ENCODE measurements around the gene SLC35D1. TPM values are rescaled to one million over a fixed set of nuclear protein-coding genes. Genes with fewer than 3 reads are reported as not detected.

Gene SLC35D1
- total RNA-seq, 1 donor from 2014 or later: 3.9 TPM

- Histone ChIP-seq H2AFZ (replicated peaks) (no peak overlapping the region), H3K36me3 (no peaks in the 10 kb centered on the region), H3K4me1 (peaks cover 8% of the 10 kb centered on the region), H3K79me2 (ENCODE audit: low read depth) (no peaks in the 10 kb centered on the region), H3K9ac (no peak overlapping the region), H3F3A (ENCODE audit: low read depth) (no peaks in the 10 kb centered on the region), H3K4me3 (no peak overlapping the region), H3K9me3 (ENCODE audit: low read depth) (no peaks in the 10 kb centered on the region), H3K27ac (no peak overlapping the region), H3K4me2 (no peak overlapping the region), H4K20me1 (ENCODE audit: low read depth) (no peaks in the 10 kb centered on the region), H3K27me3 (no peaks in the 10 kb centered on the region)
- DNase-seq (ENCODE audit: low spot score): no peak
- Mint-ChIP-seq H3K36me3 (no peaks in the 10 kb centered on the region), H3K27me3 (ENCODE audit: insufficient read depth, low read depth) (no peaks in the 10 kb centered on the region), H3K9me3 (peaks cover 7% of the 10 kb centered on the region), H3K27ac (no peak overlapping the region), H3K4me1 (peaks cover 9% of the 10 kb centered on the region), H3K4me3 (no peak overlapping the region)
- TF ChIP-seq CTCF (IDR thresholded peaks at IDR 0.05) (no peak), EZH2phosphoT487 (IDR thresholded peaks at IDR 0.05) (no peak), EZH2 (IDR thresholded peaks at IDR 0.05) (no peak)
These were observed 31.4 kb upstream of the SLC35D1 start for GRCh38 chr1:67085326-67085725.

- H3K27ac Mint-ChIP-seq: no peak overlapping the region
- peaks cover 9% of the 10 kb centered on the region for H3K4me1 Mint-ChIP-seq
- H3K36me3 Mint-ChIP-seq: no peaks in the 10 kb centered on the region
- peaks cover 7% of the 10 kb centered on the region for H3K9me3 Mint-ChIP-seq
- no peaks in the 10 kb centered on the region for H3F3A ChIP-seq (ENCODE audit: low read depth)
- no peak overlapping the region for H3K4me2 ChIP-seq
- no peaks in the 10 kb centered on the region for H3K9me3 ChIP-seq (ENCODE audit: low read depth)
- H3K36me3 ChIP-seq: no peaks in the 10 kb centered on the region
- H2AFZ ChIP-seq (replicated peaks): no peak overlapping the region
- no peaks in the 10 kb centered on the region for H4K20me1 ChIP-seq (ENCODE audit: low read depth)
- H3K27me3 ChIP-seq: no peaks in the 10 kb centered on the region
- no peak overlapping the region for H3K27ac ChIP-seq
- no peak for DNase-seq (ENCODE audit: low spot score)
- H3K4me3 ChIP-seq: no peak overlapping the region
- no peaks in the 10 kb centered on the region for H3K27me3 Mint-ChIP-seq (ENCODE audit: insufficient read depth, low read depth)
- no peak overlapping the region for H3K9ac ChIP-seq
- no peak for TF ChIP-seq EZH2phosphoT487 (IDR thresholded peaks at IDR 0.05)
- TF ChIP-seq CTCF (IDR thresholded peaks at IDR 0.05): no peak
- TF ChIP-seq EZH2 (IDR thresholded peaks at IDR 0.05): no peak
- H3K4me1 ChIP-seq: peaks cover 8% of the 10 kb centered on the region
- H3K79me2 ChIP-seq (ENCODE audit: low read depth): no peaks in the 10 kb centered on the region
- H3K4me3 Mint-ChIP-seq: no peak overlapping the region
These were observed 30.9 kb upstream of the SLC35D1 start for GRCh38 chr1:67084765-67085318.

- Histone ChIP-seq H4K20me1 (ENCODE audit: low read depth) (no peaks in the 10 kb centered on the region), H3K27me3 (no peaks in the 10 kb centered on the region), H3K36me3 (no peaks in the 10 kb centered on the region), H3K4me3 (no peak overlapping the region), H3K9me3 (ENCODE audit: low read depth) (no peaks in the 10 kb centered on the region), H3K27ac (no peak overlapping the region), H3K4me1 (peaks cover 4% of the 10 kb centered on the region), H2AFZ (replicated peaks) (no peak overlapping the region), H3K9ac (no peak overlapping the region), H3F3A (ENCODE audit: low read depth) (no peaks in the 10 kb centered on the region), H3K4me2 (no peak overlapping the region), H3K79me2 (ENCODE audit: low read depth) (no peaks in the 10 kb centered on the region)
- Mint-ChIP-seq H3K36me3 (no peaks in the 10 kb centered on the region), H3K27ac (no peak overlapping the region), H3K27me3 (ENCODE audit: insufficient read depth, low read depth) (peaks cover 2% of the 10 kb centered on the region), H3K9me3 (peaks cover 3% of the 10 kb centered on the region), H3K4me1 (no peaks in the 10 kb centered on the region), H3K4me3 (no peak overlapping the region)
- no peak for TF ChIP-seq EZH2 (IDR thresholded peaks at IDR 0.05)
- TF ChIP-seq CTCF (IDR thresholded peaks at IDR 0.05): no peak
- TF ChIP-seq EZH2phosphoT487 (IDR thresholded peaks at IDR 0.05): no peak
- no peak for DNase-seq (ENCODE audit: low spot score)
These were observed 24.3 kb upstream of the SLC35D1 start for GRCh38 chr1:67078291-67078690.

Measured in neural progenitor cell (in vitro differentiated cells).